Cardiac fibroblast (primary cell): ENCODE results near the gene ITGA1.
A peak's percentile ranks its signal among the peaks of the same experiment; 100 is the strongest.

ENCODE experiments used
- DNase-seq, 2 donors: peaks; one replicate each; pipeline versions ENCODE4 v3.0.0 to v3.0.0-alpha.2; 2010; ENCODE audit warnings: low read depth in 2 of 2
- H3K4me3 ChIP-seq, 2 donors: replicated peaks in 1 of 2; 1 replicate in 1 of 2; 2 replicates in 1 of 2; pipeline ENCODE4 v1.5.1; 2011; ENCODE audit warnings: low read depth in 2 of 2, low read length in 2 of 2, mild to moderate bottlenecking in 2 of 2, moderate library complexity in 1 of 2
- TF ChIP-seq, protein P1 (sequence below): IDR thresholded peaks from one replicate; pipeline ENCODE4 v1.5.1; 2011; ENCODE audit warnings: low read depth, mild to moderate bottlenecking, low read length, inconsistent platforms

The ITGA1 gene

DNA sequence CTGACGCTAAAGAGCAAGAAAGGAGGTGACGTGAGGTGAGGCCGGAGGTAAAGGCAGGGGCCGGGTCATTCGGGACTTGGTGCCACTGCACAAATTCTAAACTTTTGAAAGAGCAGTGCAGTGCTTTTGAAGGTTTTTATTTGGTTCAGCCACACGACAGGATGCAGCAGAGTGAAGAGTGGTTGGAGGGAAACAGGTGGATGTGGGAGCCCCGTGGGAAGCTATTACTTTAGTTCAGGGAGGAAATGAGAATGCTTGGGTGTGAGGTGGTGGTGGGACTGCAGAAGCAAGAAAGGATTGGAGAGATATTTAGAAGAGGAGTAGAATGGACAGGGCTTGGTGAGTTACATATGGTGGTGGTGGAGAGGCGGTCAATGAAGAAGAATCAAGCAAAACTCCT is 136.7 kb downstream of the ITGA1 start:
- TF ChIP-seq, protein P1, sequence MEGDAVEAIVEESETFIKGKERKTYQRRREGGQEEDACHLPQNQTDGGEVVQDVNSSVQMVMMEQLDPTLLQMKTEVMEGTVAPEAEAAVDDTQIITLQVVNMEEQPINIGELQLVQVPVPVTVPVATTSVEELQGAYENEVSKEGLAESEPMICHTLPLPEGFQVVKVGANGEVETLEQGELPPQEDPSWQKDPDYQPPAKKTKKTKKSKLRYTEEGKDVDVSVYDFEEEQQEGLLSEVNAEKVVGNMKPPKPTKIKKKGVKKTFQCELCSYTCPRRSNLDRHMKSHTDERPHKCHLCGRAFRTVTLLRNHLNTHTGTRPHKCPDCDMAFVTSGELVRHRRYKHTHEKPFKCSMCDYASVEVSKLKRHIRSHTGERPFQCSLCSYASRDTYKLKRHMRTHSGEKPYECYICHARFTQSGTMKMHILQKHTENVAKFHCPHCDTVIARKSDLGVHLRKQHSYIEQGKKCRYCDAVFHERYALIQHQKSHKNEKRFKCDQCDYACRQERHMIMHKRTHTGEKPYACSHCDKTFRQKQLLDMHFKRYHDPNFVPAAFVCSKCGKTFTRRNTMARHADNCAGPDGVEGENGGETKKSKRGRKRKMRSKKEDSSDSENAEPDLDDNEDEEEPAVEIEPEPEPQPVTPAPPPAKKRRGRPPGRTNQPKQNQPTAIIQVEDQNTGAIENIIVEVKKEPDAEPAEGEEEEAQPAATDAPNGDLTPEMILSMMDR = no peak
- no peak for DNase-seq
- no peak overlapping the region for H3K4me3 ChIP-seq

DNA sequence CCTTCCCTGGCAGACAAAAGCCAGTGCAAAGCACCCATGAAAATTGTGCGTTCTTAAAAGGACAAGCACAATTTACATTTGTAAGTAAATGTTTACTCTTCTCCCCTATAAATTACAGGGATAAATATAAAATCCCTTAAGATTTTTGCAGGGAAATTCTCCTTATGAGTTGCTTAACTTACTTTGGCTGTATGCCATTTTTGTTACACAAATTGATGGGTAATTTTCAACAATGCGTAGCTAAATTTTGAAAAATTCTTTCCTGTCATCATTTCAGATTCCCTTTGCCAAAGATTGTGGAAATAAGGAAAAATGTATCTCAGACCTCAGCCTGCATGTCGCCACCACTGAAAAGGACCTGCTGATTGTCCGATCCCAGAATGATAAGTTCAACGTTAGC is 137.3 kb downstream of the ITGA1 start:
- no peak overlapping the region for H3K4me3 ChIP-seq
- peak in 1 of 2 donors; percentile 37 for DNase-seq
- TF ChIP-seq, protein P1 = no peak

DNA sequence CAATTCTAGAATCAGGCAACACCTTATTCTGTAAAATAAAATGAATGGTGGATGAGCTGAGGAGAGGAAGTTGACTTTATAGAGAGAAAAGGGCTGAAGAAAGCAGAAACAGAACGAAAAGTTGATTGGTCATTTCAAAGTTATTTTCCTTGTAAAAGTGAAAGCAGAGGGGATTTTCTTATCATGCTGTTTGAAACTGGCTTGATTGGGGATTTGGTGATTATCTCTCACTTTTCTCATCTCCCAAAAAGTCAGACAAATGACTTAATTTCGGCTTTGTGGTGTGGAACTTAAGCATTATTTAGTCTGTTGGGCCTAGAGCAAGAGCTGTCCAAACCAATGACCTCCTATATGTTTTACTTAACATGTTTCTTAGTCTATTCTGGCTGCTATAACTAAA is 141.0 kb downstream of the ITGA1 start:
- no peak for DNase-seq
- TF ChIP-seq, protein P1 = no peak
- H3K4me3 ChIP-seq = no peak overlapping the region

DNA sequence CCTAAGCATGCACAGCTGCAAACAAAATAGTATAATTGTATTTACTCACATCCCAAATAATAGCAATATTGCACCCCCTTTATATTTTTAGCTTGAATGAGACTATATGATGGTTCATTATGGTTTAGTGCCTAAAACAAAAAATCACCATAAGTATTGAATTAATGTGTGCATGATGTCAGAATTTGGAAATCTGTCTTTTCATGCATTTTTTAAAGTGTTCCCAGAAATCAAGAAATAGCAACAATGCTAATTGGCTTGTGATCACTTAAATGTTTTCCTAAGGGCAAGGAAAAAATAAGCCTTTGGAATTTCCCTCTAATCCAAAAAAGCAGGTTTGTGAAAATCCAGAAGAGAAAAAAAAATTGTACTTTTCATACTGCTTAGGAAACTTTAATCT is 150.5 kb downstream of the ITGA1 start:
- TF ChIP-seq, protein P1 = no peak
- no peak overlapping the region for H3K4me3 ChIP-seq
- DNase-seq = no peak

DNA sequence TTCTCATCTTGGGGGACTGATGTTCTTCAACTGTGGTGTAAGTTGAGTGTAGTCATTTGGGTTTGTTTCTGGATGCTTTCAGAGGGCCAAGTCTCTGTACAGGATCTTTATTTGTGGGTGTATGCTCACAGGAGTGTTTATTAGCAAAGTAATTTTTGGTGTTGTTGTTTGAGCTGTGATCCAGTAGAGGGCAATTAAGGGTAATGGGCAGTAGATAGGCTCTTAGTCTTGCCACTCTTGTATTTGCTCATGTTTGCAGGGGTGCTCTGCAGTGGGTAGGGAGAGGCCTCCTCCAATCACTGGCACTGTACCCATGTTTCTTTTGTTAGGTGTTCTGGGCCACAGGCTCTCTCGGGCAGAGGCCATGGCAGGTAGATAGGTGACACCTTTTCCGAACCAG is 155.6 kb downstream of the ITGA1 start:
- no peak overlapping the region for H3K4me3 ChIP-seq
- TF ChIP-seq, protein P1 = peak; percentile 38
- peak in 1 of 2 donors; percentile 34 for DNase-seq

DNA sequence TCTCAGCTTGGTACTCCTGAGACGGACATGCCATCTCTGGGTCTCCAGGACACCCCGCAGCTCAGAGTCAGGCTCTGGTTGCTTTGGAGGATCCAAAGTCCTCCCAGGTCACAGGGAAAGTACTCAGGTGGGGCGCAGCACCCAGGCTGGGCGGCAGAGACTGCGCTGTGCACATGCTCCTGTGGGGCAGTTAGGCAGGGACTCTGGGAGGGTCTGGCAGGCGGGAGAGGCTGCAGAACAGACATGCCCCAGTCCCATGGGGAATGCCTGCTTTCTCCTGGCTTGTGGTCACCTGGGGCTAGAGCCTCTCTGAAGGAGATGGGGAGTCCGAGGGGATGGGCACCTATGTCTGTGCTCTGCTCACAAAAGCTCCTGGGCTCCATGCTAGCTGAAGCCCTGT is 156.1 kb downstream of the ITGA1 start:
- DNase-seq = no peak
- TF ChIP-seq, protein P1 = no peak
- no peak overlapping the region for H3K4me3 ChIP-seq

DNA sequence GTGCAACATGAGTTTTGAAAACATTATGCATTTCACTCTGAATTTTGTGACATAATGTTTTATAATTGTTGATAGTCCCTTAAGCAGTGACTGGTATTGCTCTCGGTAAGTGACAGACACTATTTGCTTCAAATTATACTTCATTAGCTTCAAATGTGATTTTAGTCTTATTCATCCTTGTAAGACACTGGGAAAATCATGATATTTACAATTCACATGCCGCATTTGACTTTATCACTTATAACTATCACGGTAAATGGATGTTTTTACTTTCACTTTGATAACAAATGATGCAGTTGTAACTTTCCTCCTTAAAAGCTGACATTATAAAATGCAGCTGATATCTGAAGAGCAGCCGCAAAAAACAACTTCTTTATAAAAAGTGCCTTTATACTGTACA is 157.3 kb downstream of the ITGA1 start:
- TF ChIP-seq, protein P1 = no peak
- H3K4me3 ChIP-seq = peak overlapping the region; percentile 12 to 43
- peak in 1 of 2 donors; percentile 24 for DNase-seq
